ENCODE data around the gene ERBB4. TPM values are rescaled to one million over a fixed set of nuclear protein-coding genes. Genes with fewer than 3 reads are reported as not detected.

Gene ERBB4
- total RNA-seq, 1 experiment from 2014 or later = 0.04 TPM

GRCh38 chr2:212299333-212299732, 239.3 kb downstream of the ERBB4 start:
- no peaks in the 10 kb centered on the region for H3K23me2 ChIP-seq (ENCODE audit: insufficient read length, low read depth, low read length, poor library complexity, severe bottlenecking)
- no peak for DNase-seq
- H2AFZ ChIP-seq (ENCODE audit: low read length) = no peak overlapping the region
- H2BK120ac ChIP-seq (ENCODE audit: low read depth, low read length, poor library complexity, severe bottlenecking) = no peak overlapping the region
- no peaks in the 10 kb centered on the region; the same call in 1 of the 2 replicates for H3K27me3 Mint-ChIP-seq (ENCODE audit: low read depth)
- no peak overlapping the region for H3T11ph ChIP-seq (ENCODE audit: low read length)
- no peak overlapping the region for H3K18ac ChIP-seq (ENCODE audit: insufficient read length, low read depth, low read length)
- no peak overlapping the region for H2BK15ac ChIP-seq (ENCODE audit: low read depth, low read length)
- no peaks in the 10 kb centered on the region for H3K9me3 ChIP-seq (ENCODE audit: control insufficient read depth, low read depth, low read length)
- H4K5ac ChIP-seq (ENCODE audit: insufficient read length, low read depth, low read length) = no peak overlapping the region
- no peak overlapping the region for H2BK5ac ChIP-seq (ENCODE audit: insufficient read length, low read length)
- no peaks in the 10 kb centered on the region for H3K4me1 Mint-ChIP-seq
- no peaks in the 10 kb centered on the region for H3K79me1 ChIP-seq (ENCODE audit: insufficient read depth, low read depth, low read length, poor library complexity, severe bottlenecking)
- H4K91ac ChIP-seq (ENCODE audit: insufficient read length, low read depth, low read length) = no peak overlapping the region
- H3K27me3 ChIP-seq (ENCODE audit: insufficient read depth, low read length) = no peaks in the 10 kb centered on the region
- no peak overlapping the region for H2BK12ac ChIP-seq (ENCODE audit: insufficient read length, low read depth, low read length)
- no peak overlapping the region for H3K27ac Mint-ChIP-seq
- H2BK20ac ChIP-seq (ENCODE audit: low read depth, low read length, poor library complexity, severe bottlenecking) = no peak overlapping the region
- no peaks in the 10 kb centered on the region for H3K4me1 ChIP-seq (ENCODE audit: insufficient read depth, low read length)
- no peak overlapping the region for H3K4ac ChIP-seq (ENCODE audit: low read depth, low read length)
- H3K56ac ChIP-seq (ENCODE audit: insufficient read length, low read depth, low read length) = no peak overlapping the region
- no peak overlapping the region for H3K27ac ChIP-seq (ENCODE audit: insufficient read length, low read depth, low read length)
- H4K20me1 ChIP-seq (ENCODE audit: control insufficient read depth, insufficient read depth, insufficient read length) = no peaks in the 10 kb centered on the region
- H3K9ac ChIP-seq (ENCODE audit: extremely low read depth, insufficient read length, low read length) = no peak overlapping the region
- H3K14ac ChIP-seq (ENCODE audit: insufficient read depth, low read length) = no peak overlapping the region
- H3K9me3 Mint-ChIP-seq = no peaks in the 10 kb centered on the region
- H3K36me3 Mint-ChIP-seq (ENCODE audit: insufficient read depth in 1 of 3, low read depth in 3 of 3) = no peaks in the 10 kb centered on the region
- TF ChIP-seq CTCF (conservative IDR thresholded peaks at IDR 0.05) = no peak
- no peak overlapping the region for H4K8ac ChIP-seq (replicated peaks; ENCODE audit: insufficient read length, low read depth, low read length)
- no peaks in the 10 kb centered on the region for H3K79me2 ChIP-seq (ENCODE audit: insufficient read depth, low read length)
- H2AK5ac ChIP-seq (ENCODE audit: insufficient read length, low read length) = no peak overlapping the region
- no peak overlapping the region for H3K4me3 Mint-ChIP-seq
- no peak overlapping the region for H3K23ac ChIP-seq (ENCODE audit: insufficient read length, low read depth, low read length)
- H3K4me2 ChIP-seq (ENCODE audit: insufficient read depth, insufficient read length, low read length) = no peak overlapping the region
- no CpG with 5 or more reads among the region's 3 CpGs for WGBS (ENCODE audit: extremely low coverage, insufficient read length, low lambda C conversion rate)

All from H9 (cell line).